Kidney epithelial cell (primary cell): Measurements from ENCODE around the gene NAPA. TPM values are rescaled to one million over a fixed set of nuclear protein-coding genes. Genes with fewer than 3 reads are reported as not detected.

ENCODE experiments used
- DNase-seq: peaks from one replicate; pipeline ENCODE4 v3.0.0-alpha.2; 2010; ENCODE audit warnings: low read depth
- H3K27me3 ChIP-seq: 2 replicates; pipeline ENCODE4 v1.6.0; 2011; ENCODE audit warnings: low read length; ENCODE audit not compliant: control insufficient read depth, insufficient read depth
- H3K36me3 ChIP-seq: 2 replicates; pipeline ENCODE4 v1.5.1; 2011; ENCODE audit warnings: low read length; ENCODE audit not compliant: control insufficient read depth, insufficient read depth
- H3K4me3 ChIP-seq: 2 replicates; pipeline ENCODE4 v1.5.1; 2011; ENCODE audit warnings: low read depth, mild to moderate bottlenecking, control low read depth, low read length
- total RNA-seq: library from RNA; depleted of rRNA; stranded (reverse); fragments of >200 nt; gene quantifications from 2 replicates; pipeline ENCODE4 v1.2.3, GENCODE V29; 2015
- TF ChIP-seq, protein P1 (sequence below): IDR thresholded peaks from 2 replicates; pipeline ENCODE4 v1.5.1; 2011; ENCODE audit warnings: mild to moderate bottlenecking, moderate library complexity, low read length, control low read depth, inconsistent platforms; ENCODE audit not compliant: insufficient read depth, poor library complexity, severe bottlenecking

The NAPA gene
- total RNA-seq, 1 donor from 2014 or later: 127 TPM

DNA sequence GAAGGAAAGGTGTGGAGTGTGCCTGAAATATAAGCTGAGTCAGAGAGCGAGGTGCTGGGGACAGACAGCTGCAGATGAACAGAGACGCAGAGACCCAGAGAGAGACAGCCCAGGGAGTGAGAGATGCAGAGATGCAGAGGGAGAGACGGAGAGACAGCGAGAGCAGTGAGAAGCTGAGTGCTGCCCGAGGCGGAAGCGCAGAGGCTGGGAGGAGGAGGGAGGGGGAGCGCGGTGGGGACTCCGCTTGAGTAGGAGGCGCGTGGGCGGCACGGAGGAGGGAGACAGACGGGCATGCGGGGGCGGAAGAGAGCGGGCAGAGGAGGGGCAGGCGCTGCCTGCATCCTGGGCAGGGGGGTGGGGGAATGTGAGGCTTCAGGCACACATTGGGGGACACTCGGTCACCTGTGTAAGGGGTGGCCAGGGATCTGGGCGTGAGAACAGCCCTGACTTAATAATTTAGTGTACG, 68.9 kb downstream of the NAPA start:
- Histone ChIP-seq H3K4me3 (no peak overlapping the region), H3K27me3 (peaks cover 77% of the 10 kb centered on the region), H3K36me3 (no peaks in the 10 kb centered on the region)
- TF ChIP-seq, protein P1, sequence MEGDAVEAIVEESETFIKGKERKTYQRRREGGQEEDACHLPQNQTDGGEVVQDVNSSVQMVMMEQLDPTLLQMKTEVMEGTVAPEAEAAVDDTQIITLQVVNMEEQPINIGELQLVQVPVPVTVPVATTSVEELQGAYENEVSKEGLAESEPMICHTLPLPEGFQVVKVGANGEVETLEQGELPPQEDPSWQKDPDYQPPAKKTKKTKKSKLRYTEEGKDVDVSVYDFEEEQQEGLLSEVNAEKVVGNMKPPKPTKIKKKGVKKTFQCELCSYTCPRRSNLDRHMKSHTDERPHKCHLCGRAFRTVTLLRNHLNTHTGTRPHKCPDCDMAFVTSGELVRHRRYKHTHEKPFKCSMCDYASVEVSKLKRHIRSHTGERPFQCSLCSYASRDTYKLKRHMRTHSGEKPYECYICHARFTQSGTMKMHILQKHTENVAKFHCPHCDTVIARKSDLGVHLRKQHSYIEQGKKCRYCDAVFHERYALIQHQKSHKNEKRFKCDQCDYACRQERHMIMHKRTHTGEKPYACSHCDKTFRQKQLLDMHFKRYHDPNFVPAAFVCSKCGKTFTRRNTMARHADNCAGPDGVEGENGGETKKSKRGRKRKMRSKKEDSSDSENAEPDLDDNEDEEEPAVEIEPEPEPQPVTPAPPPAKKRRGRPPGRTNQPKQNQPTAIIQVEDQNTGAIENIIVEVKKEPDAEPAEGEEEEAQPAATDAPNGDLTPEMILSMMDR: no peak
- no peak for DNase-seq

DNA sequence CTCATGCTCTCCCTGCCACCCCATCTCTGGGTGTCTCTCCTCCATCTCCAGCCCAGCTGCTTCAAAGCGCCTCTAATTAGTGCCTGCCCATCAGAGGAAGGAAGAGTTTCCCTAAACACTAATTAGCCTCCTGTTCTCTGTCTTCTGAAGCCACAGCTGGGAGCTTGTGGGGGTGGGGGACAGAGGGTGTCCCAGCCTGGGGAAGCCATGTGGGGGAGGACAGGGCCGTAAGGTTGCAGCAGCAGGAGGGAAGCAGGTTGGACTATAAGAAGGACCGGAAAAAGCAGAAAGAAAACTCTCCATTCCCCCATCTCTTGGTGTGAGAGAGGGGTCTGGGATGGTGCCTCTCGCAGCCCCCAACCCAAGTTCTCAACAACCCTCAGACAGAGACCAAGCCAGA, 69.3 kb downstream of the NAPA start:
- Histone ChIP-seq H3K27me3 (peaks cover 76% of the 10 kb centered on the region), H3K36me3 (no peaks in the 10 kb centered on the region), H3K4me3 (no peak overlapping the region)
- no peak for DNase-seq
- TF ChIP-seq, protein P1: no peak

DNA sequence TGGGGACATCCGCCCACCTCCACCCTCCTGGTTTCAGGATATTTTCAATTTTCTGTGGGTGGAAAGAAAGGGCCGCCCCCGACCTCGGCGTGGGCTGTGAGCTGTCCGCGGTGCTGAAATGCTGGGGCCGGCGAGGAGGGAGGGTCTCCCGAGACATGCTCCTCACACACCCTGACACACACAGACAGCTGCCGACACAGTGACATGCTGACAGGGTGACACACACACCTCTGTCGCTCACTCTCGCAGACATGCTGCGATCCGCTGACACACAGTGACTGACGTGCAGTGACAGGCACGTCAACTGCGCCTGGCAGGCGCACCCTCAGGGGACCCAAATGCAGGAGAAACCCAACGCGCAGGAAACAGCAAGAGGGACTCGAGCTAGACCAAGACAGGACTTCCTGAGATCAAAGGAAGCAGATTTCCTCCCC, 70.5 kb downstream of the NAPA start:
- H3K4me3 ChIP-seq: no peak overlapping the region
- no peaks in the 10 kb centered on the region for H3K36me3 ChIP-seq
- no peak for DNase-seq
- TF ChIP-seq, protein P1: no peak
- peaks cover 66% of the 10 kb centered on the region for H3K27me3 ChIP-seq

DNA sequence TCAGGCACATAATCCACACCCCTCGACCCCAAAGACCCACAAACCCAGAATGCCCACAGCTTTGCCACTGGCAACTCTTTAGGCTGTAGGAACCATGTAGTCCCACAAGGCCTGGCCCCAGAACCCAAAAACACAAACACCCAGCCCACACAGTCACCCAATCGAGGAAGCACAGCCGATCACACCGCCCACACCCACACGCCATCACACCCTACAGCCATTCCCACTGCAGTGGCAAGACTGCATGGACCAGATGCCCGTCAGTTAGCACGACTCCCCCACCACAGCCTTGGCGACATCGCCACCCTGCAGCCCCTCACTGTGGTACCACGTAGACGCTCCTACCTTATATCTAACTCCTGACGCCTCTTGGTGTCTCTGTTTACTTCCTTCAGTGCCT, 71.5 kb downstream of the NAPA start:
- Histone ChIP-seq H3K27me3 (peaks cover 61% of the 10 kb centered on the region), H3K4me3 (no peak overlapping the region), H3K36me3 (no peaks in the 10 kb centered on the region)
- TF ChIP-seq, protein P1: no peak
- DNase-seq: no peak

DNA sequence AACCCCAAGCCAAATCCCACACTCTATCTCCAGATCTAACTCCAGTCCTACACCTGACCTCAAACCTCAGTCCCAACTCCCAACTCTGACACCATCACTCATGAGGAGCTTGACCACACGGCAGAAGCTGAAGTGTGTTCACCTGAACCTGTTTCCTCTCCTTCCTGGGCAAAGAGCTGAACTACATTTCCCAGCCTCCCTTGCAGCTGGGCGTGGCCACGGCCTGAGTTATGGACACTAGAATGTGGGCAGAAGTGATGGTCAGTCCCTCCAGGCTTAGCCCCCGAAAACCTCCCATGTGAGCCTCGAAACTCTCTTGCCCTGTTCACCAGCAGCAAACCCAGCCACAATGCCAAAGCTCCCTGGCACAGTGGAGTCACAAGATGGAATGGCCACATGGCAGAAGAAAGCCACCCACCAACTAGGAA, 76.1 kb downstream of the NAPA start:
- H3K27me3 ChIP-seq: peaks cover 30% of the 10 kb centered on the region
- no peak for DNase-seq
- no peak overlapping the region for H3K4me3 ChIP-seq
- TF ChIP-seq, protein P1: no peak
- no peaks in the 10 kb centered on the region for H3K36me3 ChIP-seq

Other genes with a start within 250 kb of the NAPA start
- gene INAFM1, start 240.2 kb downstream of the NAPA start, total RNA-seq: 2.2 and 3.9 TPM in 2 replicates
- not detected in 2 replicates for gene C5AR1, start 205.2 kb downstream of the NAPA start, total RNA-seq
- gene C5AR2, start 182.9 kb downstream of the NAPA start, total RNA-seq: not detected in 2 replicates
- gene DHX34, start 165.7 kb downstream of the NAPA start, total RNA-seq: 18.1 and 27.1 TPM in 2 replicates
- 2.3 and 8.6 TPM in 2 replicates for gene MEIS3, start 95.5 kb downstream of the NAPA start, total RNA-seq
- gene SLC8A2, start 43.2 kb downstream of the NAPA start, total RNA-seq: not detected in 2 replicates
- 6.0 and 6.6 TPM in 2 replicates for gene KPTN, start 30.8 kb downstream of the NAPA start, total RNA-seq
- gene ZNF541, start 58.1 kb upstream of the NAPA start, total RNA-seq: not detected in 2 replicates
- gene BICRA, start 94.1 kb upstream of the NAPA start, total RNA-seq: 11.2 and 13.8 TPM in 2 replicates
- gene EHD2, start 198.4 kb upstream of the NAPA start, total RNA-seq: 32.5 and 37.4 TPM in 2 replicates
- gene NOP53, start 230.5 kb upstream of the NAPA start, total RNA-seq: 358 and 380 TPM in 2 replicates